T47D (cell line): ENCODE measurements around the gene MOB2.

Source experiments
- DNase-seq, 2 experiments: peaks; one replicate each; pipeline versions ENCODE4 v3.0.0 to v3.0.0-alpha.2; 2011 to 2012; ENCODE audit warnings: low read depth in 1 of 2, low spot score in 1 of 2
- JUND ChIP-seq: IDR thresholded peaks from 2 replicates; pipeline ENCODE4 v1.6.1; 2012; ENCODE audit warnings: low read depth
- in situ Hi-C: cut with HindIII; loops from 2 replicates; pipeline ENCODE4 v1.10.0; 2016; ENCODE audit warnings: low sequenced_read_pairs, low pct_unique_long_range_greater_than_20kb

Gene MOB2

GRCh38 chr11:1507381-1508140 is 21.0 kb upstream of the MOB2 start:
- in situ Hi-C loops = no loop called here
- TF ChIP-seq JUND = no peak
- no peak for DNase-seq

- in situ Hi-C loops = no loop called here
- no peak for DNase-seq
- TF ChIP-seq JUND = no peak
Measured at GRCh38 chr11:1506981-1507380, 20.4 kb upstream of the MOB2 start.

- in situ Hi-C loops = no loop called here
- peak in 1 of 2 experiments; percentile 16 for DNase-seq
- TF ChIP-seq JUND = no peak
Measured at GRCh38 chr11:1505480-1505879, 18.9 kb upstream of the MOB2 start.

- DNase-seq = no peak
- in situ Hi-C loops = no loop called here
- no peak for TF ChIP-seq JUND
Measured at GRCh38 chr11:1504581-1505290, 18.2 kb upstream of the MOB2 start.

- TF ChIP-seq JUND = no peak
- in situ Hi-C loops = no loop called here
- DNase-seq = no peak
Measured at GRCh38 chr11:1504138-1504537, 17.6 kb upstream of the MOB2 start.

GRCh38 chr11:1503708-1504104 is 17.1 kb upstream of the MOB2 start:
- no peak for DNase-seq
- no peak for TF ChIP-seq JUND
- in situ Hi-C loops = no loop called here

GRCh38 chr11:1502954-1503707 is 16.6 kb upstream of the MOB2 start:
- TF ChIP-seq JUND = no peak
- DNase-seq = peak in 1 of 2 experiments; percentile 81
- in situ Hi-C loops = no loop called here

GRCh38 chr11:1502168-1502953 is 15.8 kb upstream of the MOB2 start:
- DNase-seq = no peak
- TF ChIP-seq JUND = no peak
- in situ Hi-C loops = no loop called here

GRCh38 chr11:1501421-1502167 is 15.0 kb upstream of the MOB2 start:
- in situ Hi-C loops = no loop called here
- no peak for TF ChIP-seq JUND
- no peak for DNase-seq

- no peak for TF ChIP-seq JUND
- in situ Hi-C loops = no loop called here
- no peak for DNase-seq
Measured at GRCh38 chr11:1500466-1501420, 14.2 kb upstream of the MOB2 start.

- in situ Hi-C loops = no loop called here
- TF ChIP-seq JUND = no peak
- DNase-seq = no peak
Measured at GRCh38 chr11:1499899-1500298, 13.3 kb upstream of the MOB2 start.
